Glutamatergic neuron (in vitro differentiated cells): ENCODE measurements around the gene DTNA. TPM values are rescaled to one million over a fixed set of nuclear protein-coding genes. Genes with fewer than 3 reads are reported as not detected.

Experiments
- DNase-seq: peaks from one replicate; pipeline ENCODE4 v3.0.0; 2022
- H3K27ac Mint-ChIP-seq: one replicate; pipeline ENCODE4 v1.8.0; 2020; ENCODE audit warnings: mild to moderate bottlenecking, mixed read lengths, inconsistent platforms; ENCODE audit not compliant: unreplicated experiment
- H3K27me3 Mint-ChIP-seq: one replicate; pipeline ENCODE4 v1.8.0; 2020; ENCODE audit warnings: mild to moderate bottlenecking, moderate library complexity, mixed read lengths, inconsistent platforms; ENCODE audit not compliant: unreplicated experiment
- H3K36me3 Mint-ChIP-seq: one replicate; pipeline ENCODE4 v1.8.0; 2020; ENCODE audit warnings: mild to moderate bottlenecking, mixed read lengths, inconsistent platforms; ENCODE audit not compliant: unreplicated experiment
- H3K4me1 Mint-ChIP-seq: one replicate; pipeline ENCODE4 v1.8.0; 2020; ENCODE audit warnings: mild to moderate bottlenecking, low read depth, mixed read lengths, inconsistent platforms; ENCODE audit not compliant: unreplicated experiment
- H3K4me3 Mint-ChIP-seq: one replicate; pipeline ENCODE4 v1.8.0; 2020; ENCODE audit warnings: mild to moderate bottlenecking, mixed read lengths, inconsistent platforms; ENCODE audit not compliant: unreplicated experiment
- H3K9me3 Mint-ChIP-seq: one replicate; pipeline ENCODE4 v1.8.0; 2020; ENCODE audit warnings: mild to moderate bottlenecking, moderate library complexity, mixed read lengths, inconsistent platforms; ENCODE audit not compliant: unreplicated experiment
- total RNA-seq: library from RNA; stranded (reverse); fragmentation: NEBNext Ultra II Directional; extraction: Animal tissue kit (Norgen Biotek cat#: 25700); gene quantifications from one replicate; pipeline ENCODE4 v1.2.1, GENCODE V29; 2021; ENCODE audit not compliant: unreplicated experiment
- TF ChIP-seq, protein P1 (sequence below): fragments of 200-600 bp; sonication (generic); IDR thresholded peaks from one replicate; pipeline ENCODE4 v1.5.0; 2021; ENCODE audit not compliant: partially characterized antibody, unreplicated experiment

The DTNA gene
- total RNA-seq, 1 donor from 2014 or later: 29.5 TPM

DNA sequence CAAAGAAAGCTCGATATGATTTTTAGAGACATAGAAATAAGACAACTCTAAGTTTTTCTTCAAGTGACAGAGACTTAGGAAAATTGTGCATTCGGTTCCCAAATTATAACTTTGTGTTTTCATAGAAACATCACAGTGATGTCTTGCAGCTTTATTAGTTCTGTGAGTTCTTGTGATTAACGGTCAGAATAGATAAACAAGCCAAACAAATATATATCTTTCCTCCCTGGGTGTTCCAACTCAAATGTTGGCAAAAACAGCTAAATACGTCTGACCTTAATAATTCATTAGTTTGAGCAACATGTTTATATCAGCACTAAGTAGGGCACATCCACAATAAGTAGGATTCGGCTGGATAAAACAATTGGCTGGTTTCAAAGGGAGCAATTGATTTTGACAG is 47.6 kb downstream of the DTNA start:
- Mint-ChIP-seq H3K4me1 (no peaks in the 10 kb centered on the region), H3K9me3 (no peaks in the 10 kb centered on the region), H3K36me3 (no peaks in the 10 kb centered on the region), H3K4me3 (no peak overlapping the region), H3K27ac (no peak overlapping the region), H3K27me3 (no peaks in the 10 kb centered on the region)
- TF ChIP-seq, protein P1, sequence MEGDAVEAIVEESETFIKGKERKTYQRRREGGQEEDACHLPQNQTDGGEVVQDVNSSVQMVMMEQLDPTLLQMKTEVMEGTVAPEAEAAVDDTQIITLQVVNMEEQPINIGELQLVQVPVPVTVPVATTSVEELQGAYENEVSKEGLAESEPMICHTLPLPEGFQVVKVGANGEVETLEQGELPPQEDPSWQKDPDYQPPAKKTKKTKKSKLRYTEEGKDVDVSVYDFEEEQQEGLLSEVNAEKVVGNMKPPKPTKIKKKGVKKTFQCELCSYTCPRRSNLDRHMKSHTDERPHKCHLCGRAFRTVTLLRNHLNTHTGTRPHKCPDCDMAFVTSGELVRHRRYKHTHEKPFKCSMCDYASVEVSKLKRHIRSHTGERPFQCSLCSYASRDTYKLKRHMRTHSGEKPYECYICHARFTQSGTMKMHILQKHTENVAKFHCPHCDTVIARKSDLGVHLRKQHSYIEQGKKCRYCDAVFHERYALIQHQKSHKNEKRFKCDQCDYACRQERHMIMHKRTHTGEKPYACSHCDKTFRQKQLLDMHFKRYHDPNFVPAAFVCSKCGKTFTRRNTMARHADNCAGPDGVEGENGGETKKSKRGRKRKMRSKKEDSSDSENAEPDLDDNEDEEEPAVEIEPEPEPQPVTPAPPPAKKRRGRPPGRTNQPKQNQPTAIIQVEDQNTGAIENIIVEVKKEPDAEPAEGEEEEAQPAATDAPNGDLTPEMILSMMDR: no peak
- no peak for DNase-seq

DNA sequence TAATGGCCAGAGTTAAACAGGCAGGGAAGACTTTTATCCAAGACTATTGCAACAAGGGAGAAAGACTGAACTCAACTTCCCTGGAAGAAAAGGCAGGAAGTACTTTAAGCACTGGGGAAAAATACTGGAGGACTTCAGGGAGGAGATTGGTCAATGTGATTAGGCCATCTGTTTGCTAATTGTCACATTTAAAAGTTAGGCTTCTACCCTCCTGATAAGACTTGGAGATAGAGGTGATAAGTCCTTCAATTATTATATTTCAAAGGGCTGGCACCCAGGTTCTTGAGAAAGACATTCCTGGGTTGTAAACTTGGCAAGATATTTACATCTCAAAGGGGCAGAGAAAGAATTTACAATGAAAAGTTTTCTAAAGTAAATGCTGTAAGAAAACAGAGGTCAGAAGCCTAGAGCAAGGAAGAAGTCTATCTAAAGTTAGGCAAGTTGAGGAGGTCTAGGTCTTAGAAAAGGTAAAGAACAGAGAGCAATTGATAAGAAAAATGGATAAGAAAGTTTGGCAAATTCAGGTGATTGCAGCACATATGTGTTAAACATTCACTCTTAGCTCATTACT is 48.4 kb downstream of the DTNA start:
- H3K4me1 Mint-ChIP-seq: no peaks in the 10 kb centered on the region
- no peak overlapping the region for H3K27ac Mint-ChIP-seq
- H3K9me3 Mint-ChIP-seq: no peaks in the 10 kb centered on the region
- no peaks in the 10 kb centered on the region for H3K36me3 Mint-ChIP-seq
- TF ChIP-seq, protein P1: no peak
- H3K4me3 Mint-ChIP-seq: no peak overlapping the region
- H3K27me3 Mint-ChIP-seq: no peaks in the 10 kb centered on the region
- no peak for DNase-seq

DNA sequence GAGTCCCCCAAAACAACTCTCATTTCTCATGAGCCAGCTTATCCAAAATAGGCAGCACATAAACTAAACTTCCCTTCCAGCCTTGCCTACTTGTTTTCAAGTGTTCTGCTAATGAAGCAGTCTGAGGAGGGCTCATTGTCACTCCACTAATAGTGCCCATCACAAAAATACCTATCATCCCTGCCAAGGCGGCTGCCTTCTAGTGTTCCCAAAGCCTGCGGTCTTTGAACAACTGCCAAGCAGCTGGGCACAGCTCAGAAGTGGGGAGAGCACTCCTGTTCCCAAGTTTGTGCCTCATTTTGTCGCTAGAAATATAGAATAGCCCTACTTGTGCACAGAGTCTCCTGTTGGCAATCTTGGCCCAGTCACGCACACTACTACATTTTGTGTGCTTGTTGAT is 50.3 kb downstream of the DTNA start:
- Mint-ChIP-seq H3K36me3 (no peaks in the 10 kb centered on the region), H3K27ac (no peak overlapping the region), H3K4me3 (no peak overlapping the region), H3K27me3 (no peaks in the 10 kb centered on the region), H3K4me1 (no peaks in the 10 kb centered on the region), H3K9me3 (no peaks in the 10 kb centered on the region)
- TF ChIP-seq, protein P1: no peak
- DNase-seq: no peak

GRCh38 chr18:34764451-34764850 is 54.4 kb downstream of the DTNA start:
- Mint-ChIP-seq H3K4me1 (no peaks in the 10 kb centered on the region), H3K9me3 (no peaks in the 10 kb centered on the region), H3K36me3 (no peaks in the 10 kb centered on the region), H3K27ac (no peak overlapping the region), H3K4me3 (no peak overlapping the region), H3K27me3 (no peaks in the 10 kb centered on the region)
- no peak for DNase-seq
- TF ChIP-seq, protein P1: peak; percentile 55

DNA sequence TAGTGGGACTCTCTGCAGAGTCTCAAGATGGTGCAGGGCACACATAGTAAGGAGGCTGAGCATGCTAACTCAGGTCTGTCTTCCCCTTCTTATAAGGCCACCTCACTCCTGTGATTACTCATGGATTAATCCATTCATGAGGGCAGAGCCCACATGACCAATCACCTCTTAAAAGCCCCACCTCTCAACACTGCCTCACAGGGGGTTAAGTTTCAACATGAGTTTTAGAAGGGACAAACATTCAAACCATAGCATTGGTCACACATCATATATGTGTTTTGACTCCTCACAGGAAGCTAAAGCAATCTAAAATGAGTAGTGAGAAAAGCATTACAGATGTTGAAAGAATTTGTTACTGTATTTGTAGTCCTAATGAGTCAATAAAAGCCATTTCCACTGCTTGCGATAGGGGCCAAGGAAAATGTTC is 57.5 kb downstream of the DTNA start:
- TF ChIP-seq, protein P1: no peak
- Mint-ChIP-seq H3K9me3 (no peaks in the 10 kb centered on the region), H3K36me3 (no peaks in the 10 kb centered on the region), H3K27me3 (no peaks in the 10 kb centered on the region), H3K4me3 (no peak overlapping the region), H3K4me1 (no peaks in the 10 kb centered on the region), H3K27ac (no peak overlapping the region)
- no peak for DNase-seq
